C4-2B (cell line): ENCODE data around the gene KRTAP10-6.

ENCODE experiments used
- H3K27ac ChIP-seq: fragments of 450-650 bp; 2 replicates; pipeline ENCODE4 v1.5.1; 2017
- ZFX ChIP-seq: fragments of 450-650 bp; IDR thresholded peaks from 2 replicates; pipeline ENCODE4 v1.6.1; 2017
- TF ChIP-seq, protein P1 (sequence below): fragments of 450-650 bp; conservative IDR thresholded peaks from 2 replicates; pipeline ENCODE4 v1.5.1; 2017; ENCODE audit warnings: mild to moderate bottlenecking

Gene KRTAP10-6

DNA sequence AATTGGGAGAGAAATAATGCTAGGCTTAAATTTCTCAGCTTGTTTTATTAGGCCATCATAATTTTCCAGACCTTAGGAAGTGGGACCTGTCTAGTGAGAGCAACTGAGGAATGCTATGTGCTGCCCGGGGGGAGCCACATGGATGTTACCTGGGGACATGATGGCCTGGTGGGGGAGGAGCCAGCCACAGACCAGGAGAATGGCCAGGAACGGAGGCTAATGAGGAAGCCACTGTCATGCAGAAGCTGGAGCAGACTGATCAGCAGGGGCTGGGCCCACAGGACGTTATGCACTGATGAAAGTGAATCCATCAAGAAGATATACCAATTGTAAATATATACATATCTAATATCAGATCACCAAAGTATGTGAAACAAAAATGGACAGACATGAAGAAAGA, 47.7 kb downstream of the KRTAP10-6 start:
- TF ChIP-seq, protein P1, sequence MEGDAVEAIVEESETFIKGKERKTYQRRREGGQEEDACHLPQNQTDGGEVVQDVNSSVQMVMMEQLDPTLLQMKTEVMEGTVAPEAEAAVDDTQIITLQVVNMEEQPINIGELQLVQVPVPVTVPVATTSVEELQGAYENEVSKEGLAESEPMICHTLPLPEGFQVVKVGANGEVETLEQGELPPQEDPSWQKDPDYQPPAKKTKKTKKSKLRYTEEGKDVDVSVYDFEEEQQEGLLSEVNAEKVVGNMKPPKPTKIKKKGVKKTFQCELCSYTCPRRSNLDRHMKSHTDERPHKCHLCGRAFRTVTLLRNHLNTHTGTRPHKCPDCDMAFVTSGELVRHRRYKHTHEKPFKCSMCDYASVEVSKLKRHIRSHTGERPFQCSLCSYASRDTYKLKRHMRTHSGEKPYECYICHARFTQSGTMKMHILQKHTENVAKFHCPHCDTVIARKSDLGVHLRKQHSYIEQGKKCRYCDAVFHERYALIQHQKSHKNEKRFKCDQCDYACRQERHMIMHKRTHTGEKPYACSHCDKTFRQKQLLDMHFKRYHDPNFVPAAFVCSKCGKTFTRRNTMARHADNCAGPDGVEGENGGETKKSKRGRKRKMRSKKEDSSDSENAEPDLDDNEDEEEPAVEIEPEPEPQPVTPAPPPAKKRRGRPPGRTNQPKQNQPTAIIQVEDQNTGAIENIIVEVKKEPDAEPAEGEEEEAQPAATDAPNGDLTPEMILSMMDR, result no peak
- no peak for TF ChIP-seq ZFX
- no peak overlapping the region for H3K27ac ChIP-seq

GRCh38 chr21:44542716-44543115, 49.6 kb downstream of the KRTAP10-6 start:
- TF ChIP-seq, protein P1, result no peak
- no peak for TF ChIP-seq ZFX
- H3K27ac ChIP-seq, result no peak overlapping the region
